Testis (tissue), 2 donors: Measurements from ENCODE around the gene ARL4D.

Experiments
- POLR2A ChIP-seq: fragments of 450-650 bp; IDR thresholded peaks from one replicate; pipeline ENCODE4 v1.6.1; 2017; ENCODE audit warnings: antibody characterized with exemption, mild to moderate bottlenecking, moderate library complexity
- TF ChIP-seq, protein P1 (sequence below), 3 experiments: fragments of 450-650 bp in 2 of 3; fragments of 200-600 bp in 1 of 3; sonication (generic) in 1 of 3; IDR thresholded peaks; one replicate each; pipeline ENCODE4 v1.5.1; 2016 to 2019; ENCODE audit warnings: antibody characterized with exemption in 3 of 3, mild to moderate bottlenecking in 2 of 3, moderate library complexity in 1 of 3

- TF ChIP-seq, protein P1, sequence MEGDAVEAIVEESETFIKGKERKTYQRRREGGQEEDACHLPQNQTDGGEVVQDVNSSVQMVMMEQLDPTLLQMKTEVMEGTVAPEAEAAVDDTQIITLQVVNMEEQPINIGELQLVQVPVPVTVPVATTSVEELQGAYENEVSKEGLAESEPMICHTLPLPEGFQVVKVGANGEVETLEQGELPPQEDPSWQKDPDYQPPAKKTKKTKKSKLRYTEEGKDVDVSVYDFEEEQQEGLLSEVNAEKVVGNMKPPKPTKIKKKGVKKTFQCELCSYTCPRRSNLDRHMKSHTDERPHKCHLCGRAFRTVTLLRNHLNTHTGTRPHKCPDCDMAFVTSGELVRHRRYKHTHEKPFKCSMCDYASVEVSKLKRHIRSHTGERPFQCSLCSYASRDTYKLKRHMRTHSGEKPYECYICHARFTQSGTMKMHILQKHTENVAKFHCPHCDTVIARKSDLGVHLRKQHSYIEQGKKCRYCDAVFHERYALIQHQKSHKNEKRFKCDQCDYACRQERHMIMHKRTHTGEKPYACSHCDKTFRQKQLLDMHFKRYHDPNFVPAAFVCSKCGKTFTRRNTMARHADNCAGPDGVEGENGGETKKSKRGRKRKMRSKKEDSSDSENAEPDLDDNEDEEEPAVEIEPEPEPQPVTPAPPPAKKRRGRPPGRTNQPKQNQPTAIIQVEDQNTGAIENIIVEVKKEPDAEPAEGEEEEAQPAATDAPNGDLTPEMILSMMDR (IDR thresholded peaks at IDR 0.05), result no peak
- TF ChIP-seq POLR2A, result no peak
Observed at GRCh38 chr17:43410557-43411368, 12.0 kb downstream of the ARL4D start.
